H9 (cell line): Measurements from ENCODE around the gene SYT17. TPM values are rescaled to one million over a fixed set of nuclear protein-coding genes. Genes with fewer than 3 reads are reported as not detected.

Experiments
- DNase-seq: peaks from one replicate; pipeline ENCODE4 v3.0.0-alpha.2; 2017
- H2AFZ ChIP-seq: one replicate; pipeline ENCODE4 v1.6.1; 2013; ENCODE audit warnings: mild to moderate bottlenecking, low read length, control low read depth, moderate library complexity
- H2AK5ac ChIP-seq: 2 replicates; pipeline ENCODE4 v1.6.1; 2013; ENCODE audit warnings: low read length, control low read depth, mixed read lengths; ENCODE audit not compliant: insufficient read length
- H2BK120ac ChIP-seq: one replicate; pipeline ENCODE4 v1.6.1; 2013; ENCODE audit warnings: low read depth, mild to moderate bottlenecking, low read length, control low read depth, inconsistent platforms; ENCODE audit not compliant: poor library complexity, severe bottlenecking
- H2BK12ac ChIP-seq: 2 replicates; pipeline ENCODE4 v1.6.1; 2013; ENCODE audit warnings: low read length, control low read depth, mixed read lengths, low read depth; ENCODE audit not compliant: insufficient read length
- H2BK15ac ChIP-seq: 2 replicates; pipeline ENCODE4 v1.6.1; 2013; ENCODE audit warnings: low read depth, low read length, control low read depth
- H2BK20ac ChIP-seq: one replicate; pipeline ENCODE4 v1.6.1; 2013; ENCODE audit warnings: low read depth, mild to moderate bottlenecking, low read length, control low read depth, inconsistent platforms; ENCODE audit not compliant: poor library complexity, severe bottlenecking
- H2BK5ac ChIP-seq: 2 replicates; pipeline ENCODE4 v1.6.1; 2013; ENCODE audit warnings: low read length, control low read depth, mixed read lengths; ENCODE audit not compliant: insufficient read length
- H3K14ac ChIP-seq: 2 replicates; pipeline ENCODE4 v1.6.1; 2013; ENCODE audit warnings: low read length, control low read depth; ENCODE audit not compliant: insufficient read depth
- H3K18ac ChIP-seq: 2 replicates; pipeline ENCODE4 v1.6.1; 2013; ENCODE audit warnings: low read depth, mild to moderate bottlenecking, mixed read lengths, low read length, control low read depth; ENCODE audit not compliant: insufficient read length
- H3K23ac ChIP-seq: 2 replicates; pipeline ENCODE4 v1.6.1; 2013; ENCODE audit warnings: low read length, control low read depth, mixed read lengths, low read depth; ENCODE audit not compliant: insufficient read length
- H3K23me2 ChIP-seq: 2 replicates; pipeline ENCODE4 v1.6.1; 2013; ENCODE audit warnings: low read depth, mild to moderate bottlenecking, mixed read lengths, low read length, control low read depth; ENCODE audit not compliant: insufficient read length, poor library complexity, severe bottlenecking
- H3K27ac ChIP-seq: 2 replicates; pipeline ENCODE4 v1.5.1; 2013; ENCODE audit warnings: low read length, control low read depth, mixed read lengths, low read depth; ENCODE audit not compliant: insufficient read length
- H3K27me3 ChIP-seq: 2 replicates; pipeline ENCODE4 v1.6.1; 2013; ENCODE audit warnings: low read length, control low read depth, inconsistent platforms; ENCODE audit not compliant: insufficient read depth
- H3K4ac ChIP-seq: 2 replicates; pipeline ENCODE4 v1.6.1; 2013; ENCODE audit warnings: low read depth, mild to moderate bottlenecking, control low read depth, inconsistent platforms, low read length, moderate library complexity
- H3K4me1 ChIP-seq: 2 replicates; pipeline ENCODE4 v1.6.1; 2013; ENCODE audit warnings: low read length, control low read depth, inconsistent platforms; ENCODE audit not compliant: insufficient read depth
- H3K4me2 ChIP-seq: 2 replicates; pipeline ENCODE4 v1.6.1; 2013; ENCODE audit warnings: low read length, control low read depth, mixed read lengths; ENCODE audit not compliant: insufficient read length, insufficient read depth
- H3K56ac ChIP-seq: 2 replicates; pipeline ENCODE4 v1.6.1; 2013; ENCODE audit warnings: low read depth, mild to moderate bottlenecking, mixed read lengths, low read length, control low read depth; ENCODE audit not compliant: insufficient read length
- H3K79me1 ChIP-seq: 2 replicates; pipeline ENCODE4 v1.6.1; 2013; ENCODE audit warnings: low read depth, mild to moderate bottlenecking, moderate library complexity, low read length, control low read depth, inconsistent platforms; ENCODE audit not compliant: insufficient read depth, poor library complexity, severe bottlenecking
- H3K79me2 ChIP-seq: 2 replicates; pipeline ENCODE4 v1.6.1; 2013; ENCODE audit warnings: low read length, control low read depth, inconsistent platforms; ENCODE audit not compliant: insufficient read depth
- H3K9ac ChIP-seq: 2 replicates; pipeline ENCODE4 v1.6.1; 2013; ENCODE audit warnings: low read length, control low read depth, mixed read lengths; ENCODE audit not compliant: insufficient read length; ENCODE audit errors: extremely low read depth
- H3K9me3 ChIP-seq: one replicate; pipeline ENCODE4 v1.6.1; 2013; ENCODE audit warnings: low read depth, low read length, inconsistent platforms; ENCODE audit not compliant: control insufficient read depth
- H3T11ph ChIP-seq: one replicate; pipeline ENCODE4 v1.6.1; 2013; ENCODE audit warnings: mild to moderate bottlenecking, low read length, control low read depth, inconsistent platforms
- H4K20me1 ChIP-seq: one replicate; pipeline ENCODE4 v1.6.1; 2013; ENCODE audit not compliant: control insufficient read depth, insufficient read length, insufficient read depth
- H4K5ac ChIP-seq: 2 replicates; pipeline ENCODE4 v1.6.1; 2013; ENCODE audit warnings: low read depth, mild to moderate bottlenecking, mixed read lengths, low read length, control low read depth; ENCODE audit not compliant: insufficient read length
- H4K8ac ChIP-seq: replicated peaks from 2 replicates; pipeline ENCODE4 v1.6.1; 2013; ENCODE audit warnings: low read length, control low read depth, mixed read lengths, low read depth; ENCODE audit not compliant: insufficient read length
- H4K91ac ChIP-seq: 2 replicates; pipeline ENCODE4 v1.6.1; 2013; ENCODE audit warnings: low read depth, mild to moderate bottlenecking, moderate library complexity, mixed read lengths, low read length, control low read depth; ENCODE audit not compliant: insufficient read length
- H3K27ac Mint-ChIP-seq, 3 experiments: 2 replicates in 2 of 3; 3 replicates in 1 of 3; pipeline ENCODE4 v1.8.0; 2020 to 2021; ENCODE audit warnings: mixed read lengths in 3 of 3, mild to moderate bottlenecking in 1 of 3, moderate library complexity in 1 of 3
- H3K27me3 Mint-ChIP-seq: 2 replicates; pipeline ENCODE4 v1.8.0; 2021; ENCODE audit warnings: low read depth, mild to moderate bottlenecking, moderate library complexity, mixed read lengths
- H3K36me3 Mint-ChIP-seq, 3 experiments: 2 replicates in 2 of 3; 3 replicates in 1 of 3; pipeline ENCODE4 v1.8.0; 2020 to 2021; ENCODE audit warnings: low read depth in 3 of 3, mixed read lengths in 3 of 3; ENCODE audit not compliant: insufficient read depth in 1 of 3
- H3K4me1 Mint-ChIP-seq, 2 experiments: 2 replicates each; pipeline ENCODE4 v1.8.0; 2020; ENCODE audit warnings: mixed read lengths in 2 of 2
- H3K4me3 Mint-ChIP-seq, 2 experiments: 2 replicates in 1 of 2; 3 replicates in 1 of 2; pipeline ENCODE4 v1.8.0; 2020 to 2021; ENCODE audit warnings: mild to moderate bottlenecking in 2 of 2, mixed read lengths in 2 of 2, moderate library complexity in 1 of 2
- H3K9me3 Mint-ChIP-seq, 2 experiments: 2 replicates in 1 of 2; 3 replicates in 1 of 2; pipeline ENCODE4 v1.8.0; 2020; ENCODE audit warnings: mild to moderate bottlenecking in 2 of 2, mixed read lengths in 2 of 2, moderate library complexity in 1 of 2
- WGBS: extraction: QIAGEN DNeasy Blood & Tissue Kit; methylation state at CpG from one replicate; pipeline ENCODE4 v1.1.7; 2013; ENCODE audit warnings: missing lambda C conversion rate, low lambda C conversion rate, mixed read lengths; ENCODE audit not compliant: insufficient read length; ENCODE audit errors: extremely low coverage; 5-methylcytosine and 5-hydroxymethylcytosine counted together
- total RNA-seq: library from RNA; stranded (reverse); gene quantifications from 2 replicates; pipeline ENCODE4 v1.2.1, GENCODE V29; 2021
- TF ChIP-seq, protein P1 (sequence below): fragments of 200-600 bp; sonication (generic); conservative IDR thresholded peaks from 3 replicates; pipeline ENCODE4 v1.8.0; 2021; ENCODE audit warnings: antibody characterized with exemption, mild to moderate bottlenecking

SYT17 gene
- total RNA-seq, 1 experiment from 2014 or later, result 3.0 TPM

GRCh38 chr16:19281246-19281645, 113.2 kb downstream of the SYT17 start:
- Mint-ChIP-seq H3K4me3 (no peak overlapping the region), H3K4me1 (peaks cover 28 to 30% of the 10 kb centered on the region in 2 experiments)
- no peak overlapping the region for H3T11ph ChIP-seq

More at GRCh38 chr16:19281246-19281645, 113.2 kb downstream of the SYT17 start:
- Histone ChIP-seq H2AK5ac (no peak overlapping the region), H2BK12ac (no peak overlapping the region), H2BK20ac (no peak overlapping the region), H2BK120ac (no peak overlapping the region), H3K4me1 (no peaks in the 10 kb centered on the region), H2BK5ac (no peak overlapping the region), H4K5ac (no peak overlapping the region), H3K79me1 (no peaks in the 10 kb centered on the region), H3K27me3 (no peaks in the 10 kb centered on the region), H3K56ac (no peak overlapping the region), H3K4ac (no peak overlapping the region), H3K23ac (no peak overlapping the region), H3K14ac (no peak overlapping the region), H3K79me2 (no peaks in the 10 kb centered on the region), H3K4me2 (no peak overlapping the region), H3K18ac (no peak overlapping the region), H4K8ac (no peak overlapping the region), H2BK15ac (no peak overlapping the region), H2AFZ (no peak overlapping the region), H3K9ac (no peak overlapping the region), H4K20me1 (no peaks in the 10 kb centered on the region), H3K27ac (no peak overlapping the region), H4K91ac (no peak overlapping the region), H3K9me3 (no peaks in the 10 kb centered on the region), H3K23me2 (no peaks in the 10 kb centered on the region)
- Mint-ChIP-seq H3K36me3 (peaks cover 0 to 6% (median 0%) of the 10 kb centered on the region in 3 experiments; a peak in 3 of 7 replicates), H3K27ac (no peak overlapping the region), H3K9me3 (peaks cover 0 to 3% of the 10 kb centered on the region in 2 experiments; a peak in 1 of 5 replicates), H3K27me3 (no peaks in the 10 kb centered on the region)
- TF ChIP-seq, protein P1, sequence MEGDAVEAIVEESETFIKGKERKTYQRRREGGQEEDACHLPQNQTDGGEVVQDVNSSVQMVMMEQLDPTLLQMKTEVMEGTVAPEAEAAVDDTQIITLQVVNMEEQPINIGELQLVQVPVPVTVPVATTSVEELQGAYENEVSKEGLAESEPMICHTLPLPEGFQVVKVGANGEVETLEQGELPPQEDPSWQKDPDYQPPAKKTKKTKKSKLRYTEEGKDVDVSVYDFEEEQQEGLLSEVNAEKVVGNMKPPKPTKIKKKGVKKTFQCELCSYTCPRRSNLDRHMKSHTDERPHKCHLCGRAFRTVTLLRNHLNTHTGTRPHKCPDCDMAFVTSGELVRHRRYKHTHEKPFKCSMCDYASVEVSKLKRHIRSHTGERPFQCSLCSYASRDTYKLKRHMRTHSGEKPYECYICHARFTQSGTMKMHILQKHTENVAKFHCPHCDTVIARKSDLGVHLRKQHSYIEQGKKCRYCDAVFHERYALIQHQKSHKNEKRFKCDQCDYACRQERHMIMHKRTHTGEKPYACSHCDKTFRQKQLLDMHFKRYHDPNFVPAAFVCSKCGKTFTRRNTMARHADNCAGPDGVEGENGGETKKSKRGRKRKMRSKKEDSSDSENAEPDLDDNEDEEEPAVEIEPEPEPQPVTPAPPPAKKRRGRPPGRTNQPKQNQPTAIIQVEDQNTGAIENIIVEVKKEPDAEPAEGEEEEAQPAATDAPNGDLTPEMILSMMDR, result no peak
- DNase-seq, result no peak
- WGBS, result no CpG with 5 or more reads among the region's 2 CpGs
